Renal pelvis (tissue), 4 donors: ENCODE measurements around the gene ANGPTL2. TPM values are rescaled to one million over a fixed set of nuclear protein-coding genes. Genes with fewer than 3 reads are reported as not detected.
"Not testable (repeated sequence)": the region's sequence is repeated elsewhere in the genome, so short reads cannot be mapped to it uniquely, and the experiment has no call there.

Experiments
- DNase-seq: peaks from one replicate; pipeline ENCODE4 v3.0.0-alpha.2; 2013
- polyA plus RNA-seq, 3 donors: library from polyadenylated mRNA; unstranded; fragments of 120-200 nt; gene quantifications; one replicate each; pipeline ENCODE4 v1.2.1, GENCODE V29; 2013; ENCODE audit not compliant: insufficient read length in 3 of 3

ANGPTL2 gene
- polyA plus RNA-seq, 3 donors = 6.8 to 10.1 (median 8.3) TPM

- DNase-seq = no peak
Observed at GRCh38 chr9:127158786-127159324, 36.4 kb upstream of the ANGPTL2 start.

GRCh38 chr9:127155314-127155960 lies 33.0 kb upstream of the ANGPTL2 start:
- no peak for DNase-seq

GRCh38 chr9:127154390-127155191 lies 32.2 kb upstream of the ANGPTL2 start:
- no peak for DNase-seq

GRCh38 chr9:127154003-127154389 lies 31.6 kb upstream of the ANGPTL2 start:
- no peak for DNase-seq

GRCh38 chr9:127153501-127153900 lies 31.1 kb upstream of the ANGPTL2 start:
- no peak for DNase-seq

GRCh38 chr9:127149463-127150390 lies 27.3 kb upstream of the ANGPTL2 start:
- DNase-seq = no peak

GRCh38 chr9:127149010-127149409 lies 26.6 kb upstream of the ANGPTL2 start:
- DNase-seq = no peak

GRCh38 chr9:127148014-127148413 lies 25.6 kb upstream of the ANGPTL2 start:
- no peak for DNase-seq

GRCh38 chr9:127147251-127147650 lies 24.8 kb upstream of the ANGPTL2 start:
- DNase-seq = no peak

GRCh38 chr9:127146841-127147240 lies 24.4 kb upstream of the ANGPTL2 start:
- DNase-seq = not testable (repeated sequence)

- peak; percentile 17 for DNase-seq
Observed at GRCh38 chr9:127144670-127145445, 22.4 kb upstream of the ANGPTL2 start.

- no peak for DNase-seq
Observed at GRCh38 chr9:127143920-127144465, 21.6 kb upstream of the ANGPTL2 start.

- DNase-seq = no peak
Observed at GRCh38 chr9:127142931-127143464, 20.6 kb upstream of the ANGPTL2 start.

- no peak for DNase-seq
Observed at GRCh38 chr9:127142291-127142690, 19.9 kb upstream of the ANGPTL2 start.

- no peak for DNase-seq
Observed at GRCh38 chr9:127140842-127141675, 18.6 kb upstream of the ANGPTL2 start.

GRCh38 chr9:127140181-127140580 lies 17.7 kb upstream of the ANGPTL2 start:
- no peak for DNase-seq

GRCh38 chr9:127139775-127140174 lies 17.3 kb upstream of the ANGPTL2 start:
- DNase-seq = no peak

- no peak for DNase-seq
Observed at GRCh38 chr9:127139071-127139731, 16.8 kb upstream of the ANGPTL2 start.

GRCh38 chr9:127138444-127138843 lies 16.0 kb upstream of the ANGPTL2 start:
- no peak for DNase-seq
